Vagina (tissue), 2 donors: Measurements from ENCODE around the gene DACT2. TPM values are rescaled to one million over a fixed set of nuclear protein-coding genes. Genes with fewer than 3 reads are reported as not detected.
A peak's percentile ranks its signal among the peaks of the same experiment; 100 is the strongest.

Experiments
- DNase-seq, 2 donors: peaks; one replicate each; pipeline ENCODE4 v3.0.0-alpha.2; 2017; ENCODE audit errors: extremely low spot score in 2 of 2
- H3K27ac ChIP-seq: fragments of 200-600 bp; sonication (generic); one replicate; pipeline ENCODE4 v1.5.1; 2019
- H3K27me3 ChIP-seq: fragments of 200-600 bp; sonication (generic); one replicate; pipeline ENCODE4 v1.5.1; 2019
- H3K36me3 ChIP-seq, 2 donors: fragments of 200-600 bp; sonication (generic); one replicate each; pipeline ENCODE4 v1.5.1; 2017 to 2019
- H3K4me1 ChIP-seq: fragments of 200-600 bp; sonication (generic); one replicate; pipeline ENCODE4 v1.5.1; 2019
- H3K4me3 ChIP-seq, 2 donors: fragments of 200-600 bp; sonication (generic); 1 replicate in 1 of 2; 2 replicates in 1 of 2; pipeline ENCODE4 v1.5.1; 2016 to 2019
- H3K9me3 ChIP-seq: fragments of 200-600 bp; sonication (generic); one replicate; pipeline ENCODE4 v1.5.1; 2019
- POLR2A ChIP-seq, 2 donors: fragments of 450-650 bp; IDR thresholded peaks; one replicate each; pipeline ENCODE4 v1.6.1; 2017; ENCODE audit warnings: antibody characterized with exemption in 2 of 2, mild to moderate bottlenecking in 2 of 2, moderate library complexity in 2 of 2
- POLR2AphosphoS5 ChIP-seq, 2 donors: sonication (generic); formaldehyde crosslinking; IDR thresholded peaks; one replicate each; pipeline ENCODE4 v1.9.0; 2017; ENCODE audit warnings: antibody characterized with exemption in 2 of 2, mild to moderate bottlenecking in 2 of 2, low read depth in 1 of 2; ENCODE audit not compliant: insufficient read depth in 1 of 2
- intact Hi-C: fragments of 100-400 bp; cut with DNase I; formaldehyde crosslinking; loops from one replicate; pipeline ENCODE4 v1.15.1; 2023
- total RNA-seq: library from RNA; depleted of rRNA; stranded (reverse); fragments of >200 nt; gene quantifications from one replicate; pipeline ENCODE4 v1.2.3, GENCODE V29; 2016
- TF ChIP-seq, protein P1 (sequence below), 3 experiments: fragments of 450-650 bp in 2 of 3; fragments of 200-600 bp in 1 of 3; sonication (generic) in 1 of 3; IDR thresholded peaks; one replicate each; pipeline ENCODE4 v1.5.1; 2017 to 2019; ENCODE audit warnings: antibody characterized with exemption in 3 of 3, mild to moderate bottlenecking in 2 of 3, moderate library complexity in 2 of 3

DACT2 gene
- total RNA-seq, 1 donor from 2014 or later = 1.5 TPM

DNA sequence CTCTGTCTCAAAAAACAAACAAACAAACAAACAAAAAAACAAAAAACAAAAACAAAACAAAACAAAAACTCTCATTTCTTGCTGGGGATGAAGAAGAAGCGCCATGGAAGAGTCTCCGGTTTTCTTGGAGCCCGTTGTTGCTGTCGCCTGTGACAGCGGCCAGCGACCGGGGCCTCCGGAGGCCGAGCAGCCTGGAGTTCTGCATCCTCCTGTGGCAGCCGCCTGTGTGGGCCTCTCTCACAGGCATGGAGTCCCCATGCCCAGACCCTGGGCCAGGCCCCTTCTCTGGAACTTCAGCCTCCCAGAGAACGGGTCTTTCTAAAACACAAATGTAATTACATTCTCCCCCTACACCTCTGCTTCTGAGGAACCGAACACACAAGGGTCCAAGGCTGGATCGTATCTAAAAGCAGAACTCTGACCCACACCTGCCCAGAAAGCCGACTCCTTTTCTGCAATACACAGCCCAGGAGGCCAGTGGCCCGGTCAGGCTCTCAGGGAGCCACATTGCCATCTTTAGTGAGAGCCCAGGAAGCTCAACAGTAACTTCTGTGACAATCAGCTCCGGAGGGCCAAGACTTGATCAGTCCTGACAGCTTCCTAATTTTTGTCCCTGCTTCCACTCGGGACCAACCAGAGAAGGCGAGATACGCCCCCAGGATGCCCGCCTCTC is 18.5 kb downstream of the DACT2 start:
- H3K27me3 ChIP-seq = no peaks in the 10 kb centered on the region
- no peaks in the 10 kb centered on the region for H3K36me3 ChIP-seq
- no peaks in the 10 kb centered on the region for H3K9me3 ChIP-seq
- no peak for TF ChIP-seq POLR2AphosphoS5 (IDR thresholded peaks at IDR 0.05; ENCODE audit: insufficient read depth in 1 of 2, low read depth in 1 of 2)
- TF ChIP-seq POLR2A (IDR thresholded peaks at IDR 0.05) = no peak
- TF ChIP-seq, protein P1, sequence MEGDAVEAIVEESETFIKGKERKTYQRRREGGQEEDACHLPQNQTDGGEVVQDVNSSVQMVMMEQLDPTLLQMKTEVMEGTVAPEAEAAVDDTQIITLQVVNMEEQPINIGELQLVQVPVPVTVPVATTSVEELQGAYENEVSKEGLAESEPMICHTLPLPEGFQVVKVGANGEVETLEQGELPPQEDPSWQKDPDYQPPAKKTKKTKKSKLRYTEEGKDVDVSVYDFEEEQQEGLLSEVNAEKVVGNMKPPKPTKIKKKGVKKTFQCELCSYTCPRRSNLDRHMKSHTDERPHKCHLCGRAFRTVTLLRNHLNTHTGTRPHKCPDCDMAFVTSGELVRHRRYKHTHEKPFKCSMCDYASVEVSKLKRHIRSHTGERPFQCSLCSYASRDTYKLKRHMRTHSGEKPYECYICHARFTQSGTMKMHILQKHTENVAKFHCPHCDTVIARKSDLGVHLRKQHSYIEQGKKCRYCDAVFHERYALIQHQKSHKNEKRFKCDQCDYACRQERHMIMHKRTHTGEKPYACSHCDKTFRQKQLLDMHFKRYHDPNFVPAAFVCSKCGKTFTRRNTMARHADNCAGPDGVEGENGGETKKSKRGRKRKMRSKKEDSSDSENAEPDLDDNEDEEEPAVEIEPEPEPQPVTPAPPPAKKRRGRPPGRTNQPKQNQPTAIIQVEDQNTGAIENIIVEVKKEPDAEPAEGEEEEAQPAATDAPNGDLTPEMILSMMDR (IDR thresholded peaks at IDR 0.05) = no peak
- DNase-seq = peak in 1 of 2 donors; percentile 84
- intact Hi-C loops = no loop called here
- H3K4me3 ChIP-seq = no peak overlapping the region
- H3K4me1 ChIP-seq = no peaks in the 10 kb centered on the region
- no peak overlapping the region for H3K27ac ChIP-seq

DNA sequence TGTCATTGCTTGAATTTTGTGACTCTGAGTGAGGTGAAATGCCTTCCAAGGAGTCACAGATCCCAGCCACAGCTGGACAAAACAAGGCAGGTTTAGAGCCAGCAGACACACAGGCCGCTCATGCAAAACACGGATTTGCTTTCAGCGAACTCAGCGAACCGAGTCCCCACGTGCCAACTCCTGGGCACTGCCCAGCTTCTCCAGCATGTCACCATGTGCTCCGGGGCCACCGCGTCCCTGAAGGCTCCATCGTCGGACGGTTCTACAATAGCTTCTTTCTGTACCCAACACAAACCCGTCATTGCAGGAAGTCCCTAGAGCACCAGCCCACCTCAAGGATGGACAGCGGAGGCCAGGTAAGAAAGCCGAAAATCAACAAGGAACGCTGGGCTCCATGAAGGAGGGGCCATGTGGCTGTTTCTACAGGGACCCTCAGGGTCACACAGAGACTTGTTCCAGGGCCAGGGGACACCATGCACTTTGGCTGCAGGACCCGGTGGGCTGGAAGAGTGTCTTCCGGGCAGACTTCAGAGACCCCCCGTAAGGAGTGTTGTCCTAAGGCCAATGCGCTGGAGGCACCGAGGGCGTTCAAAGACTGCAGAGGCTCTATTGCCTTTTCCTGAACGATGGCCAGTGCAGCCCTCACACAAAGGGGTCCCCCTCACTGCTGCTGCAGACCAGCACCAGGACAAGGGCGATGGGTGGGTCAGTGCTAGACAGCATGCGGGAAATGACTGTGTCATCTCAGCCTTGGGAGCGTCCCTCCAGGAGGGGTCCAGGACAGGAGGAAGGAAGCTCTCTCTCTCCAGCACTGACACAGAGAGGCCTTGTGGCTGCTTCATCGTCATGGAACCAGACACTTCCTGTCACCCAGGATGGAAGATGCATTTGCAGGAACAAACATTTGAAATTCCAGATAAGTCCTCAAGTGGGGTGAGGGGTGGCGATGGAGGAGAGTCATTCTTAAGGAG is 19.8 kb downstream of the DACT2 start:
- H3K9me3 ChIP-seq = no peaks in the 10 kb centered on the region
- no peak for TF ChIP-seq POLR2AphosphoS5 (IDR thresholded peaks at IDR 0.05; ENCODE audit: insufficient read depth in 1 of 2, low read depth in 1 of 2)
- no peak for TF ChIP-seq POLR2A (IDR thresholded peaks at IDR 0.05)
- TF ChIP-seq, protein P1 (IDR thresholded peaks at IDR 0.05) = no peak
- no peak overlapping the region for H3K27ac ChIP-seq
- no peak for DNase-seq
- intact Hi-C loops = no loop called here
- no peak overlapping the region for H3K4me3 ChIP-seq
- H3K4me1 ChIP-seq = no peaks in the 10 kb centered on the region
- no peaks in the 10 kb centered on the region for H3K36me3 ChIP-seq
- H3K27me3 ChIP-seq = no peaks in the 10 kb centered on the region

DNA sequence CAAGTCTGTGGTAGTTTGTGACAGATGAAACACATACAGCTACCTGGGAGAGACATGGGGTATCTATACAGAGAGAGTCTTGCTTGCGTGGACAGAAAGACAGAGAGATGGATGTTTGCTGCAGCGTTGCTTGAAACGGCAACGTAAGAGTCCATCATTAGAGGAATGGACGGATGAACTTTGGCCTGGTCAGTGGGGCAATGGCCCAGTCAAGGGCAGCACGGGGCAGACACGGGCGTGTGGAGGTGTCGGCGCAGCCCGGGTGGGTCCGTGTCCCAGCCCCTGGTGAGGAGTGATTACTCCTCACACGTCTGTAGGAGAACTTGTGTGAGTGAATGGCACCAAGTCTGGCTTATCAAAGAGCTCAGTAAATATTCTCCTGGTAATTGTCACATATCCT is 21.9 kb downstream of the DACT2 start:
- intact Hi-C loops = no loop called here
- Histone ChIP-seq H3K9me3 (no peaks in the 10 kb centered on the region), H3K4me1 (no peaks in the 10 kb centered on the region), H3K4me3 (no peak overlapping the region), H3K27me3 (no peaks in the 10 kb centered on the region), H3K27ac (no peak overlapping the region), H3K36me3 (no peaks in the 10 kb centered on the region)
- DNase-seq = no peak
- TF ChIP-seq, protein P1 (IDR thresholded peaks at IDR 0.05) = no peak

DNA sequence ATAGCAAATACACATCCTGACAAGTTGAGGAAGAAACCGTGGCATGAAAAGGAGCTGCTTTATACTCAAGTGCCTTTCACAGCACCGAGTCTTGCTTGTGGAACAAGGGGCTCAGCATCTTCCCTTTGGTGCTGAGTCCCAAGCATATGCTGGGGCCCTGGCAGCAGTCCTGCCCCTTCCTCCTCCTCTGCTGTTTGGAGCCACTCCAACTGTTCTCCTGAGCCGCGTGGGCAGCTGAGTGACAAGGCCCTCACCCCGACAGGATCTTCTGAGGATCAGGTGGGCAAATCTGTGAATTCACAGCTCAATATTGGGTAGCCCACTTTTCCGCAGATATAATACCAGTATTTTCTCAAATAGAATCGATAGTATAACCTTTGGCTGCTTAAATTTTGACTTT is 24.7 kb downstream of the DACT2 start:
- TF ChIP-seq POLR2A (IDR thresholded peaks at IDR 0.05) = no peak
- TF ChIP-seq, protein P1 (IDR thresholded peaks at IDR 0.05) = no peak
- TF ChIP-seq POLR2AphosphoS5 (IDR thresholded peaks at IDR 0.05; ENCODE audit: insufficient read depth in 1 of 2, low read depth in 1 of 2) = no peak
- DNase-seq = no peak
- no peak overlapping the region for H3K27ac ChIP-seq

More for the DNA sequence above, 24.7 kb downstream of the DACT2 start:
- intact Hi-C loops = no loop called here
- H3K9me3 ChIP-seq = no peaks in the 10 kb centered on the region
- no peaks in the 10 kb centered on the region for H3K36me3 ChIP-seq
- H3K27me3 ChIP-seq = no peaks in the 10 kb centered on the region
- H3K4me3 ChIP-seq = no peak overlapping the region
- H3K4me1 ChIP-seq = no peaks in the 10 kb centered on the region
